Astrocyte of the spinal cord (primary cell): Measurements from ENCODE around the gene ADAMTS14.
"Not testable (repeated sequence)": the region's sequence is repeated elsewhere in the genome, so short reads cannot be mapped to it uniquely, and the experiment has no call there.

ENCODE experiments used
- DNase-seq: peaks from one replicate; pipeline ENCODE4 v3.0.0; 2011; ENCODE audit warnings: low read depth, low spot score
- H3K4me3 ChIP-seq: 2 replicates; pipeline ENCODE4 v1.5.1; 2011; ENCODE audit warnings: low read depth, mild to moderate bottlenecking, low read length, moderate library complexity
- CTCF ChIP-seq: IDR thresholded peaks from 2 replicates; pipeline ENCODE4 v1.5.1; 2012; ENCODE audit warnings: low read depth, mild to moderate bottlenecking, low read length, inconsistent platforms
- in situ Hi-C: cut with HindIII; loops from 2 replicates; pipeline ENCODE4 v1.10.0; 2017; ENCODE audit warnings: low sequenced_read_pairs

ADAMTS14 gene

GRCh38 chr10:70664702-70665195 lies 7.6 kb upstream of the ADAMTS14 start:
- no peak for TF ChIP-seq CTCF
- peak; percentile 98 for DNase-seq
- in situ Hi-C loops: no loop called here
- no peak overlapping the region for H3K4me3 ChIP-seq

GRCh38 chr10:70666960-70667798 lies 5.1 kb upstream of the ADAMTS14 start:
- in situ Hi-C loops: no loop called here
- DNase-seq: no peak
- no peak for TF ChIP-seq CTCF
- no peak overlapping the region for H3K4me3 ChIP-seq

- DNase-seq, H3K4me3 ChIP-seq, in situ Hi-C loops: not testable (repeated sequence)
These were observed 4.5 kb upstream of the ADAMTS14 start for GRCh38 chr10:70667818-70668217.

- H3K4me3 ChIP-seq: no peak overlapping the region
- TF ChIP-seq CTCF: no peak
- DNase-seq: peak; percentile 55
- in situ Hi-C loops: no loop called here
These were observed 3.8 kb upstream of the ADAMTS14 start for GRCh38 chr10:70668454-70668970.

GRCh38 chr10:70669015-70669414 lies 3.3 kb upstream of the ADAMTS14 start:
- in situ Hi-C loops: no loop called here
- DNase-seq: no peak
- H3K4me3 ChIP-seq: no peak overlapping the region
- TF ChIP-seq CTCF: no peak

GRCh38 chr10:70669732-70670317 lies 2.5 kb upstream of the ADAMTS14 start:
- H3K4me3 ChIP-seq: no peak overlapping the region
- no peak for DNase-seq
- TF ChIP-seq CTCF: no peak
- in situ Hi-C loops: no loop called here
